ENCODE data around the gene OTUD5.

DNA sequence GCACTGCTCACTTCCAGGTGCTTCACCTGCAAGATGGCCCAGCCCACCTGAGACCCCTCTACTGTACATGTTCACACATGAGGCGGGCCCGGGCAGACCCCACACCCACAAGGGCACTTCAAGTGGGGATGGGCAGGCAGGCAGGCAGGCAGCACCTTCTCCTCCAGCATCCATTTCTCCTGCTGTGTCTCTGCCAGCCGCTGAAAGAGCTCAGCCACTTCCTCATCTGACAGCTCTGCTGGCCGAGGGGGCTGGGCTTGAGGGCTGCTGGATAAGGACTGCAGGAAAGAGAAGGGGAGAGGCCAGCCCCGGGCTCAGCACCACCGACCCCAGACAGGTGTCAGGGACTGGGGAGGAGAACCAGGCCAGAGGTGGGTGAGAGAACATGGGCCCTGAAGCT, 18.7 kb upstream of the OTUD5 start:
- TF ChIP-seq, protein P1, sequence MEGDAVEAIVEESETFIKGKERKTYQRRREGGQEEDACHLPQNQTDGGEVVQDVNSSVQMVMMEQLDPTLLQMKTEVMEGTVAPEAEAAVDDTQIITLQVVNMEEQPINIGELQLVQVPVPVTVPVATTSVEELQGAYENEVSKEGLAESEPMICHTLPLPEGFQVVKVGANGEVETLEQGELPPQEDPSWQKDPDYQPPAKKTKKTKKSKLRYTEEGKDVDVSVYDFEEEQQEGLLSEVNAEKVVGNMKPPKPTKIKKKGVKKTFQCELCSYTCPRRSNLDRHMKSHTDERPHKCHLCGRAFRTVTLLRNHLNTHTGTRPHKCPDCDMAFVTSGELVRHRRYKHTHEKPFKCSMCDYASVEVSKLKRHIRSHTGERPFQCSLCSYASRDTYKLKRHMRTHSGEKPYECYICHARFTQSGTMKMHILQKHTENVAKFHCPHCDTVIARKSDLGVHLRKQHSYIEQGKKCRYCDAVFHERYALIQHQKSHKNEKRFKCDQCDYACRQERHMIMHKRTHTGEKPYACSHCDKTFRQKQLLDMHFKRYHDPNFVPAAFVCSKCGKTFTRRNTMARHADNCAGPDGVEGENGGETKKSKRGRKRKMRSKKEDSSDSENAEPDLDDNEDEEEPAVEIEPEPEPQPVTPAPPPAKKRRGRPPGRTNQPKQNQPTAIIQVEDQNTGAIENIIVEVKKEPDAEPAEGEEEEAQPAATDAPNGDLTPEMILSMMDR (conservative IDR thresholded peaks at IDR 0.05) = no peak
- TF ChIP-seq EZH2 (IDR thresholded peaks at IDR 0.05; ENCODE audit: low read depth) = no peak
